Gastroesophageal sphincter (tissue), 4 donors: Measurements from ENCODE around the gene DNAJC22. TPM values are rescaled to one million over a fixed set of nuclear protein-coding genes. Genes with fewer than 3 reads are reported as not detected.

Source experiments
- ATAC-seq: fragments of 150-250 bp; one replicate; pipeline ENCODE4 v1.9.1; 2016; ENCODE audit warnings: mild to moderate bottlenecking, moderate library complexity
- H3K27ac ChIP-seq, 4 donors: fragments of 200-600 bp; sonication (generic) in 3 of 4; 1 replicate in 3 of 4; 2 replicates in 1 of 4; pipeline ENCODE4 v1.5.1; 2016 to 2019
- H3K27me3 ChIP-seq: fragments of 200-600 bp; sonication (generic); one replicate; pipeline ENCODE4 v1.5.1; 2019
- H3K36me3 ChIP-seq, 2 donors: fragments of 200-600 bp; sonication (generic); one replicate each; pipeline ENCODE4 v1.5.1; 2019; ENCODE audit warnings: control low read depth in 1 of 2
- H3K4me1 ChIP-seq, 3 donors: fragments of 200-600 bp; sonication (generic); 1 replicate in 2 of 3; 2 replicates in 1 of 3; pipeline ENCODE4 v1.5.1; 2016 to 2019; ENCODE audit warnings: control low read depth in 2 of 3
- H3K4me3 ChIP-seq, 2 donors: fragments of 200-600 bp; sonication (generic); one replicate each; pipeline ENCODE4 v1.5.1; 2019; ENCODE audit warnings: mild to moderate bottlenecking in 1 of 2, moderate library complexity in 1 of 2
- H3K9me3 ChIP-seq, 3 donors: fragments of 200-600 bp; sonication (generic); one replicate each; pipeline ENCODE4 v1.5.1; 2017 to 2019; ENCODE audit warnings: control low read depth in 2 of 3
- EP300 ChIP-seq: sonication (generic); formaldehyde crosslinking; IDR thresholded peaks from one replicate; pipeline ENCODE4 v1.6.1; 2017; ENCODE audit warnings: antibody characterized with exemption, mild to moderate bottlenecking
- POLR2A ChIP-seq, 2 donors: fragments of 450-650 bp; IDR thresholded peaks; one replicate each; pipeline ENCODE4 v1.6.1; 2017; ENCODE audit warnings: antibody characterized with exemption in 2 of 2, mild to moderate bottlenecking in 2 of 2, moderate library complexity in 1 of 2
- POLR2AphosphoS5 ChIP-seq: sonication (generic); formaldehyde crosslinking; IDR thresholded peaks from one replicate; pipeline ENCODE4 v1.6.1; 2017; ENCODE audit warnings: antibody characterized with exemption
- WGBS, 2 donors: methylation state at CpG; one replicate each; pipeline ENCODE4 v1.1.5; 2018; ENCODE audit warnings: low coverage in 1 of 2; 5-methylcytosine and 5-hydroxymethylcytosine counted together
- total RNA-seq, 4 donors: library from RNA; depleted of rRNA; stranded (reverse); fragments of >200 nt; gene quantifications; one replicate each; pipeline ENCODE4 v1.1.0, GENCODE V29; 2016
- TF ChIP-seq, protein P1 (sequence below), 4 experiments: fragments of 200-600 bp in 2 of 4; fragments of 450-650 bp in 2 of 4; sonication (generic) in 1 of 4; IDR thresholded peaks; one replicate each; pipeline ENCODE4 v1.5.1; 2017 to 2019; ENCODE audit warnings: antibody characterized with exemption in 4 of 4, mild to moderate bottlenecking in 2 of 4, moderate library complexity in 2 of 4

Gene DNAJC22
- total RNA-seq, 4 donors from 2014 or later, result 0.08 to 0.40 TPM; not detected in 2

GRCh38 chr12:49334681-49335080 lies 12.0 kb upstream of the DNAJC22 start:
- Histone ChIP-seq H3K27ac (no peak overlapping the region), H3K4me3 (no peak overlapping the region), H3K4me1 (peaks cover 0 to 32% (median 3%) of the 10 kb centered on the region in 3 donors), H3K9me3 (no peaks in the 10 kb centered on the region), H3K36me3 (no peaks in the 10 kb centered on the region), H3K27me3 (peaks cover 100% of the 10 kb centered on the region)
- WGBS, 2 donors, result 32 to 46% methylated on average over 4 to 6 of the region's 12 CpGs
- no peak for ATAC-seq
- TF ChIP-seq POLR2A (IDR thresholded peaks at IDR 0.05), result no peak
- TF ChIP-seq POLR2AphosphoS5, result no peak
- TF ChIP-seq, protein P1, sequence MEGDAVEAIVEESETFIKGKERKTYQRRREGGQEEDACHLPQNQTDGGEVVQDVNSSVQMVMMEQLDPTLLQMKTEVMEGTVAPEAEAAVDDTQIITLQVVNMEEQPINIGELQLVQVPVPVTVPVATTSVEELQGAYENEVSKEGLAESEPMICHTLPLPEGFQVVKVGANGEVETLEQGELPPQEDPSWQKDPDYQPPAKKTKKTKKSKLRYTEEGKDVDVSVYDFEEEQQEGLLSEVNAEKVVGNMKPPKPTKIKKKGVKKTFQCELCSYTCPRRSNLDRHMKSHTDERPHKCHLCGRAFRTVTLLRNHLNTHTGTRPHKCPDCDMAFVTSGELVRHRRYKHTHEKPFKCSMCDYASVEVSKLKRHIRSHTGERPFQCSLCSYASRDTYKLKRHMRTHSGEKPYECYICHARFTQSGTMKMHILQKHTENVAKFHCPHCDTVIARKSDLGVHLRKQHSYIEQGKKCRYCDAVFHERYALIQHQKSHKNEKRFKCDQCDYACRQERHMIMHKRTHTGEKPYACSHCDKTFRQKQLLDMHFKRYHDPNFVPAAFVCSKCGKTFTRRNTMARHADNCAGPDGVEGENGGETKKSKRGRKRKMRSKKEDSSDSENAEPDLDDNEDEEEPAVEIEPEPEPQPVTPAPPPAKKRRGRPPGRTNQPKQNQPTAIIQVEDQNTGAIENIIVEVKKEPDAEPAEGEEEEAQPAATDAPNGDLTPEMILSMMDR (IDR thresholded peaks at IDR 0.05), result no peak
- no peak for TF ChIP-seq EP300

- 60 to 84% methylated on average over 5 to 7 of the region's 16 CpGs for WGBS, 2 donors
- peaks cover 98% of the 10 kb centered on the region for H3K27me3 ChIP-seq
- H3K36me3 ChIP-seq, result no peaks in the 10 kb centered on the region
- ATAC-seq, result no peak
- H3K4me3 ChIP-seq, result no peak overlapping the region
- H3K27ac ChIP-seq, result no peak overlapping the region
- TF ChIP-seq, protein P1 (IDR thresholded peaks at IDR 0.05), result no peak
- TF ChIP-seq POLR2A (IDR thresholded peaks at IDR 0.05), result no peak
- TF ChIP-seq EP300, result no peak
- H3K9me3 ChIP-seq, result no peaks in the 10 kb centered on the region
- H3K4me1 ChIP-seq, result peaks cover 0 to 32% (median 3%) of the 10 kb centered on the region in 3 donors
Measured at GRCh38 chr12:49335118-49335954, 11.4 kb upstream of the DNAJC22 start.

DNA sequence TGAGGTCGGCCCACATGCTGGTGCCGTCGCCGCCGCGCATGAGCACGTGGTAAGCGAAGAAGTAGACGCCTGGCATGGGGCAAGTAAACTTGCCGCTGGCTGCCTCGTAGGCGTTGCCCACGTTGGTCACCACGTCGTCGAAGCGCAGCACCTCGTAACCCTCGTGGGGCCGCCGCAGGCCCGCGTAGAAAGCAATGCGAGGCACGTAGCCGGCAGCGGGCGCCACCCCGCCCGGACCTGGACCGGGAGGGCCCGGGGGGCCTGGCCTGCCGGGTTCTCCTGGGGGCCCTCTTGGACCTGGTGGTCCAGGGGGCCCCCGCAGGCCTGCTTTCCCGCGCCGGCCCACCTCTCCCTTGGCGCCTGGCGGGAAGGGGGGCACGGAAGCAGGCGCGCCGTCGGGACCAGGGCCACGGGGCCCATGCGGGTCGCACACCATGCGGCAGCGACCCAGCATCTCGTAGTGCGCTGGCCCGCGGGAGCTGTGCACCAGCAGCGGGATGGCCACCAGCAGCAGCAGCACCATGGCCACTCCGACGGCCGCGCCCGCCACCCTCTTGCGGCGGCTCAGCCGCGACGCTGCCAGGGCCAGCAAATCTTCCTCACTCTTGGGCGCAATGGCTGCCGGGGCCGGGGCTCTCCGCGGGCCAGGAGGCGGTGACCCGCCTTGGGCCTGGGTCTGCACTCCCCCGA lies 10.6 kb upstream of the DNAJC22 start:
- Histone ChIP-seq H3K4me3 (no peak overlapping the region), H3K36me3 (no peaks in the 10 kb centered on the region), H3K9me3 (no peaks in the 10 kb centered on the region), H3K4me1 (peaks cover 0 to 32% (median 3%) of the 10 kb centered on the region in 3 donors), H3K27me3 (peaks cover 90% of the 10 kb centered on the region), H3K27ac (no peak overlapping the region)
- TF ChIP-seq, protein P1 (IDR thresholded peaks at IDR 0.05), result no peak
- TF ChIP-seq EP300 (no peak), POLR2A (IDR thresholded peaks at IDR 0.05) (no peak), POLR2AphosphoS5 (no peak)
- 19% methylated on average over 7 of the region's 72 CpGs; no CpG with 5 or more reads in 1 of the 2 donors for WGBS, 2 donors
- ATAC-seq, result no peak

GRCh38 chr12:49336645-49337584 lies 9.8 kb upstream of the DNAJC22 start, which contains the start of gene C1QL4:
Gene C1QL4, minus strand, starts transcription at chr12:49337188. Its CDS starts 711 bp downstream, at chr12:49336477.
- H3K4me1 ChIP-seq, result peaks cover 0 to 28% (median 4%) of the 10 kb centered on the region in 3 donors
- TF ChIP-seq POLR2AphosphoS5 (no peak), POLR2A (IDR thresholded peaks at IDR 0.05) (no peak), EP300 (no peak)
- TF ChIP-seq, protein P1 (IDR thresholded peaks at IDR 0.05), result peak in 3 of 4 experiments; percentile 68 to 100 (median 82)
- peak; percentile 86 for ATAC-seq
- 0% methylated on average over 1 of the region's 65 CpGs; no CpG with 5 or more reads in 1 of the 2 donors for WGBS, 2 donors
- H3K27me3 ChIP-seq, result peaks cover 88% of the 10 kb centered on the region
- H3K9me3 ChIP-seq, result no peaks in the 10 kb centered on the region
- no peaks in the 10 kb centered on the region for H3K36me3 ChIP-seq
- no peak within 1 kb of the TSS for H3K27ac ChIP-seq
- peak within 1 kb of the TSS in 1 of 2 donors; percentile 43 for H3K4me3 ChIP-seq
